ENCODE measurements around the gene XYLT2.
A peak's percentile ranks its signal among the peaks of the same experiment; 100 is the strongest.
"Not testable (repeated sequence)": the region's sequence is repeated elsewhere in the genome, so short reads cannot be mapped to it uniquely, and the experiment has no call there.

Gene XYLT2

GRCh38 chr17:50389534-50389933 lies 43.6 kb downstream of the XYLT2 start:
- no peak for DNase-seq (ENCODE audit: low spot score)

- no peak for DNase-seq (ENCODE audit: low spot score)
Observed at GRCh38 chr17:50392621-50393020, 46.7 kb downstream of the XYLT2 start.

GRCh38 chr17:50393700-50394099 lies 47.8 kb downstream of the XYLT2 start:
- DNase-seq (ENCODE audit: low spot score) = no peak

GRCh38 chr17:50394711-50395110 lies 48.8 kb downstream of the XYLT2 start:
- no peak for DNase-seq (ENCODE audit: low spot score)

GRCh38 chr17:50396261-50397110 lies 50.6 kb downstream of the XYLT2 start:
- peak; percentile 38 for DNase-seq (ENCODE audit: low spot score)

GRCh38 chr17:50397111-50397918 lies 51.4 kb downstream of the XYLT2 start, which contains the start of gene LRRC59:
Gene LRRC59 (minus strand): TSS chr17:50397523. CDS start chr17:50397317, 206 bp downstream.
- DNase-seq (ENCODE audit: low spot score) = peak; percentile 90

- no peak for DNase-seq (ENCODE audit: low spot score)
Observed at GRCh38 chr17:50397919-50398285, 52.0 kb downstream of the XYLT2 start.

- not testable (repeated sequence) for DNase-seq (ENCODE audit: low spot score)
Observed at GRCh38 chr17:50398672-50399071, 52.7 kb downstream of the XYLT2 start.

- not testable (repeated sequence) for DNase-seq (ENCODE audit: low spot score)
Observed at GRCh38 chr17:50399591-50399990, 53.7 kb downstream of the XYLT2 start.

- not testable (repeated sequence) for DNase-seq (ENCODE audit: low spot score)
Observed at GRCh38 chr17:50405351-50405750, 59.4 kb downstream of the XYLT2 start.

- DNase-seq (ENCODE audit: low spot score) = no peak
Observed at GRCh38 chr17:50406578-50406977, 60.7 kb downstream of the XYLT2 start.

GRCh38 chr17:50407921-50408320 lies 62.0 kb downstream of the XYLT2 start:
- DNase-seq (ENCODE audit: low spot score) = no peak
